HEK293 (cell line): ENCODE data around the gene C12orf54.

Experiments
- CTCF ChIA-PET: fragments of 350-600 bp; formaldehyde crosslinking; extraction: SDS; loops from one replicate; lab custom pipeline; 2021; ENCODE audit warnings: antibody characterized with exemption; lab: Yijun Ruan, JAX
- POLR2A ChIA-PET: fragments of 300-600 bp; formaldehyde crosslinking; extraction: SDS; loops from one replicate; lab custom pipeline; 2020; ENCODE audit warnings: antibody characterized with exemption, inconsistent platforms; lab: Yijun Ruan, JAX
- H3K27ac ChIP-seq: fragments of 200-500 bp; sonication (Bioruptor generic); 2 replicates; pipeline ENCODE4 v1.5.1; 2014; ENCODE audit warnings: low read depth, low read length, control low read depth, inconsistent platforms; ENCODE audit errors: extremely low read depth
- H3K36me3 ChIP-seq, 2 experiments: fragments of 200-500 bp in 1 of 2; sonication (Bioruptor generic) in 1 of 2; 1 replicate in 1 of 2; 2 replicates in 1 of 2; pipeline ENCODE4 v1.5.1; 2014 to 2017; ENCODE audit warnings: inconsistent platforms in 2 of 2, low read length in 2 of 2; ENCODE audit not compliant: control insufficient read depth in 2 of 2, insufficient read depth in 1 of 2
- H3K4me1 ChIP-seq: fragments of 200-500 bp; sonication (Bioruptor generic); 2 replicates; pipeline ENCODE4 v1.5.1; 2014; ENCODE audit warnings: mild to moderate bottlenecking, low read length, inconsistent platforms; ENCODE audit not compliant: control insufficient read depth, insufficient read depth
- H3K4me3 ChIP-seq: 2 replicates; pipeline ENCODE4 v1.5.1; 2011; ENCODE audit warnings: low read depth, mild to moderate bottlenecking, control low read depth, low read length, moderate library complexity
- H3K9me3 ChIP-seq: fragments of 200-500 bp; sonication (Bioruptor generic); 2 replicates; pipeline ENCODE4 v1.5.1; 2014; ENCODE audit warnings: low read depth, low read length, inconsistent platforms; ENCODE audit not compliant: control insufficient read depth, insufficient read depth
- GLI2 ChIP-seq: fragments of 450-650 bp; formaldehyde crosslinking; IDR thresholded peaks from 2 replicates; pipeline ENCODE4; 2017; ENCODE audit warnings: missing biosample characterization, missing genetic modification characterization, low read depth, borderline replicate concordance
- ZNF433 ChIP-seq: fragments of 450-650 bp; formaldehyde crosslinking; IDR thresholded peaks from 2 replicates; pipeline ENCODE4 v1.5.1; 2016; ENCODE audit warnings: missing biosample characterization, missing genetic modification characterization, low read depth
- ZNF776 ChIP-seq: fragments of 450-650 bp; formaldehyde crosslinking; IDR thresholded peaks from 2 replicates; pipeline ENCODE4 v1.5.0; 2017; ENCODE audit warnings: missing biosample characterization, missing genetic modification characterization, borderline replicate concordance

Gene C12orf54

DNA sequence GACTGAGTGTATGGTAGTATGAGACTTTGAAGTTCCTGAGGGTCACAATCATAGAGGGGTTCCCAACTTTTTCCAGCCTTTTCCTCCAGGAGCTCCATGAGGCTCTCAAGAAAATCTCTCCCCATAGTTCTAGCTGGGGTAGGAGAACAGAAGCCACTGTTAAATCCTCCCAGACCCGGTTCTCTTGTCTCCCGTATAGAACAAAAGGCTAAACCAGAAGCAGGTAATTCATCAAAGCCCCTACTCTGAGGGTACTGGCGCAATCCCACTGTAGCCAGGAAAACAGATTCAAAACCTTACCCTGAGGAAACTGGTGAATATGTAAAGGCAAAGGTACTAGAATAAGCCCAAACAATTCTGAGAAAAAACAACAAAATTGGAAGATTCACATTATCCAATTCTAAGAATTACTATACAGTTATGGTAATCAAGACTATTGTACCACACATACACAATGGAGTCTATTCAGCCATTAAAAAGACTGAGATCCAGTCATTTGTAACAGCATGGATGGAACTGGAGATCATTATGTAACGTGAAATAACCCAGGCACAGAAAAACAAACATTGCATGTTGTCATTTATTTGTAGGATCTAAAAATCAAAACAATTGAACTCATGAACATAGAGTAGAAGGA, 63.7 kb downstream of the C12orf54 start:
- Histone ChIP-seq H3K4me1 (no peaks in the 10 kb centered on the region), H3K27ac (no peak overlapping the region), H3K36me3 (no peaks in the 10 kb centered on the region), H3K9me3 (no peaks in the 10 kb centered on the region), H3K4me3 (no peak overlapping the region)
- POLR2A ChIA-PET = no interaction called here
- CTCF ChIA-PET = interaction anchor here (0.7 to 6.6 kb wide), 2 partner anchors 72 to 1894 kb away, joined by 4 to 209 read pairs; no protein-coding TSS in a partner anchor
- TF ChIP-seq GLI2 (no peak), ZNF433 (no peak), ZNF776 (tag by site-specific recombination) (no peak)
